Mesothelial cell of epicardium (in vitro differentiated cells): ENCODE measurements around the gene OXSR1. TPM values are rescaled to one million over a fixed set of nuclear protein-coding genes. Genes with fewer than 3 reads are reported as not detected.

Experiments
- DNase-seq, 2 experiments: peaks; one replicate each; pipeline ENCODE4 v3.0.0; 2021; ENCODE audit warnings: low spot score in 2 of 2; ENCODE audit not compliant: unreplicated experiment in 2 of 2
- H3K27ac Mint-ChIP-seq: 2 replicates; pipeline ENCODE4 v1.8.0; 2021; ENCODE audit warnings: mixed read lengths
- H3K27me3 Mint-ChIP-seq: 2 replicates; pipeline ENCODE4 v1.8.0; 2021; ENCODE audit warnings: low read depth, mixed read lengths
- H3K36me3 Mint-ChIP-seq: 2 replicates; pipeline ENCODE4 v1.8.0; 2021; ENCODE audit warnings: mixed read lengths
- H3K4me1 Mint-ChIP-seq: 2 replicates; pipeline ENCODE4 v1.8.0; 2021; ENCODE audit warnings: mixed read lengths
- H3K4me3 Mint-ChIP-seq: 2 replicates; pipeline ENCODE4 v1.8.0; 2021; ENCODE audit warnings: mild to moderate bottlenecking, moderate library complexity, mixed read lengths
- H3K9me3 Mint-ChIP-seq: 2 replicates; pipeline ENCODE4 v1.8.0; 2021; ENCODE audit warnings: mixed read lengths
- CTCF ChIP-seq: fragments of 200-600 bp; sonication (generic); IDR thresholded peaks from one replicate; pipeline ENCODE4 v1.5.0; 2021; ENCODE audit warnings: antibody characterized with exemption; ENCODE audit not compliant: unreplicated experiment
- total RNA-seq: library from RNA; stranded (reverse); gene quantifications from 3 replicates; pipeline ENCODE4 v1.2.1, GENCODE V29; 2021

Gene OXSR1
- total RNA-seq, 1 donor from 2014 or later = 42.6 TPM

DNA sequence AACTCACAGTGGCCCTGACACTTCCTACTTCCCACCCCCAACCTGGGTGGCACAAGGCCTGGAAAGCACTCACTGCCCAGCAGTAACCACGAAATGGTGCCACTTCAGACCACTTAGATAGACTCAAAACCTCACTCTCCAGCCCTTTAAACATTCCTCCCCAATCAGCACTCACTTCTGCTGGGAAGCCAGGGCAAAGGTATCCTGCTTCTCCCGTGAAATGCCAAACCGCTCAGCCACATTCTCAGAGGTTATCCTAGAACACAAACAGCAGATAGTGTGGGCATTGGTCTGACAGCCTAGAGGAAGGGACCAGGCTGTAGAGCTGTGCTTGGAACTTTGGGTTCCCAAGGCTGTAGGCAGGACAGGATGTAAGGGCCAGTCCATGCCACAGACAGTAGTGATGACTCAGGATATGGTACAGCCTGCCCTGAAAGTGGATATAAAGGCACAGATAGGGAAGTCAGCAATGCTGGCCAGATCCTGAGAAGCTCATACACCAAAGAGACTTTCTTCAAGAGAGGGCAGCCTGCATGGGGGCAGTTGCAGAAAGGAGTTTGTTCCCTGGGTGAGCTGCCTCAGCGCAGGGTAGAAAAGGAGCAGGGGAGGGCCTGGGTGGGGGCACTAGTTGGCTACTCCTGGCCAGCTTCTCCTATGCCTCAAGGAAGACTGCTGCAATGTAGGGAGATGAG lies 37.6 kb upstream of the OXSR1 start:
- Mint-ChIP-seq H3K27ac (no peak overlapping the region), H3K9me3 (no peaks in the 10 kb centered on the region), H3K36me3 (peaks cover 26% of the 10 kb centered on the region), H3K4me3 (no peak overlapping the region), H3K27me3 (no peaks in the 10 kb centered on the region), H3K4me1 (no peaks in the 10 kb centered on the region)
- no peak for TF ChIP-seq CTCF
- DNase-seq = peak in 1 of 2 experiments; percentile 9

DNA sequence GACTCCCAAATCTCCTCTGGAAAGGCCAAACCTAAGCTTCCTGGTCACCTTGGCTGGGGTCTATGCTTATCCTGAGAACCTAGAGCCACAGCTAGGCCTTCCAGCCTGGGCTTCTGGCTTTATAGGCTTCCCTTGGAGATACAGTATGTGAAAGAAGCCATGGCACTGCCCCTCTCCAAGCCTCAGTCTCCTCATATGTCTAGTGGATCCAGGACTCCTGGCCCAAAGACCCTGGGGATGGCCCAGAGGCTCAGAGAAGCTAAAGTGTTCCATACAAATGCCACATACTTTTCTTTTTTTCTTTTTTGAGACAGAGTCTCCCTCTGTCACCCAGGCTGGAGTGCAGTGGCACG lies 37.1 kb upstream of the OXSR1 start:
- Mint-ChIP-seq H3K27me3 (no peaks in the 10 kb centered on the region), H3K36me3 (peaks cover 21% of the 10 kb centered on the region), H3K4me1 (peaks cover 5% of the 10 kb centered on the region), H3K4me3 (no peak overlapping the region), H3K9me3 (no peaks in the 10 kb centered on the region), H3K27ac (no peak overlapping the region)
- no peak for TF ChIP-seq CTCF
- peak in 1 of 2 experiments; percentile 16 for DNase-seq

GRCh38 chr3:38129058-38129457 lies 36.3 kb upstream of the OXSR1 start:
- no peak overlapping the region for H3K27ac Mint-ChIP-seq
- peaks cover 22% of the 10 kb centered on the region for H3K36me3 Mint-ChIP-seq
- peaks cover 12% of the 10 kb centered on the region for H3K4me1 Mint-ChIP-seq
- no peak for TF ChIP-seq CTCF
- no peaks in the 10 kb centered on the region for H3K9me3 Mint-ChIP-seq
- no peaks in the 10 kb centered on the region for H3K27me3 Mint-ChIP-seq
- no peak overlapping the region for H3K4me3 Mint-ChIP-seq
- peak in 1 of 2 experiments; percentile 19 for DNase-seq

GRCh38 chr3:38130631-38131065 lies 34.7 kb upstream of the OXSR1 start:
- no peak for DNase-seq
- TF ChIP-seq CTCF = no peak
- Mint-ChIP-seq H3K27me3 (no peaks in the 10 kb centered on the region), H3K9me3 (no peaks in the 10 kb centered on the region), H3K4me3 (no peak overlapping the region), H3K4me1 (peaks cover 25% of the 10 kb centered on the region), H3K36me3 (peaks cover 17% of the 10 kb centered on the region), H3K27ac (no peak overlapping the region)

- Mint-ChIP-seq H3K4me1 (peaks cover 33% of the 10 kb centered on the region), H3K27me3 (no peaks in the 10 kb centered on the region), H3K9me3 (no peaks in the 10 kb centered on the region), H3K27ac (peak overlapping the region; percentile 8), H3K36me3 (peaks cover 14% of the 10 kb centered on the region), H3K4me3 (no peak overlapping the region)
- DNase-seq = no peak
- no peak for TF ChIP-seq CTCF
Measured at GRCh38 chr3:38131621-38132369, 33.5 kb upstream of the OXSR1 start.
